HepG2 (cell line): ENCODE results near the gene PXK. TPM values are rescaled to one million over a fixed set of nuclear protein-coding genes. Genes with fewer than 3 reads are reported as not detected.

Experiments
- ATAC-seq: fragments of 200-7000 bp; cut with Tn5 transposase; 3 replicates; pipeline ENCODE4 v1.9.1; 2020; ENCODE audit warnings: mild to moderate bottlenecking, moderate library complexity
- BruUV-seq: library from RNA; stranded (reverse); fragments of 400-500 nt; replicated peaks from 2 replicates; lab custom pipeline; 2021; lab: Mats Ljungman, UMichigan
- CTCF ChIA-PET: fragments of 300-600 bp; formaldehyde crosslinking; extraction: SDS; loops from one replicate; lab custom pipeline; 2021; ENCODE audit warnings: low total read pairs, inconsistent platforms, low intra/inter-chr PET ratio; lab: Yijun Ruan, JAX
- POLR2A ChIA-PET: fragments of 350-600 bp; sonication (Branson Sonifier 250); formaldehyde crosslinking; loops from one replicate; lab custom pipeline; 2020; ENCODE audit warnings: antibody characterized with exemption, inconsistent platforms; lab: Yijun Ruan, JAX
- DNase-seq: peaks from one replicate; pipeline ENCODE4 v3.0.0-alpha.2; 2015; ENCODE audit warnings: low spot score
- FAIRE-seq: peaks from 3 replicates; lab custom pipeline; 2011; peaks lifted over from hg19 to GRCh38; lab: Jason Lieb, UNC
- H2AFZ ChIP-seq: one replicate; pipeline ENCODE4 v1.6.1; 2011; ENCODE audit warnings: low read length, inconsistent platforms
- H3K27ac ChIP-seq: fragments of 300-600 bp; 3 replicates; pipeline ENCODE4 v1.8.0; 2011; ENCODE audit warnings: mixed run types, mild to moderate bottlenecking, mixed read lengths, low read length, inconsistent platforms; ENCODE audit not compliant: insufficient read depth; ENCODE audit errors: extremely low read length
- H3K27me3 ChIP-seq, 2 experiments: fragments of 200-600 bp in 1 of 2; 2 replicates in 1 of 2; 3 replicates in 1 of 2; pipeline versions ENCODE4 v1.6.0 to v1.8.0; 2011; ENCODE audit warnings: low read length in 2 of 2, mild to moderate bottlenecking in 2 of 2, moderate library complexity in 2 of 2, inconsistent platforms in 1 of 2; ENCODE audit not compliant: insufficient read depth in 2 of 2, control insufficient read depth in 1 of 2
- H3K36me3 ChIP-seq, 2 experiments: fragments of 200-600 bp in 1 of 2; replicated peaks in 1 of 2; 2 replicates in 1 of 2; 3 replicates in 1 of 2; pipeline versions ENCODE4 v1.5.1 to v1.8.0; 2011; ENCODE audit warnings: low read length in 2 of 2, inconsistent platforms in 1 of 2; ENCODE audit not compliant: insufficient read depth in 2 of 2, control insufficient read depth in 1 of 2
- H3K4me1 ChIP-seq: 2 replicates; pipeline ENCODE4 v1.5.1; 2012; ENCODE audit warnings: low read length, inconsistent platforms; ENCODE audit not compliant: insufficient read depth
- H3K4me2 ChIP-seq: 2 replicates; pipeline ENCODE4 v1.6.0; 2011; ENCODE audit warnings: low read depth, low read length, inconsistent platforms
- H3K4me3 ChIP-seq, 3 experiments: fragments of 200-600 bp in 1 of 3; sonication (generic), shearing (Covaris generic) in 1 of 3; replicated peaks in 1 of 3; 2 replicates each; pipeline ENCODE4 v1.5.1; 2011 to 2016; ENCODE audit warnings: low read length in 3 of 3, inconsistent platforms in 2 of 3, low read depth in 2 of 3, mild to moderate bottlenecking in 2 of 3, control low read depth in 1 of 3, mixed read lengths in 1 of 3; ENCODE audit not compliant: insufficient read depth in 1 of 3
- H3K79me2 ChIP-seq: one replicate; pipeline ENCODE4 v1.6.1; 2011; ENCODE audit warnings: low read length, inconsistent platforms; ENCODE audit not compliant: insufficient read depth
- H3K9ac ChIP-seq: 2 replicates; pipeline ENCODE4 v1.6.0; 2011; ENCODE audit warnings: mild to moderate bottlenecking, low read depth, low read length, inconsistent platforms; ENCODE audit not compliant: insufficient read depth
- H3K9me3 ChIP-seq: 2 replicates; pipeline ENCODE4 v1.5.1; 2012; ENCODE audit warnings: mild to moderate bottlenecking, low read length
- H4K20me1 ChIP-seq: 2 replicates; pipeline ENCODE4 v1.6.0; 2011; ENCODE audit warnings: inconsistent platforms, mild to moderate bottlenecking, low read length, moderate library complexity; ENCODE audit not compliant: insufficient read depth
- CBFB ChIP-seq: sonication (generic); formaldehyde crosslinking; IDR thresholded peaks from 2 replicates; pipeline ENCODE4 v1.4.0; 2020; ENCODE audit warnings: missing genetic modification reagents
- FOXM1 ChIP-seq: sonication (generic); formaldehyde crosslinking; IDR thresholded peaks from 2 replicates; pipeline ENCODE4 v1.5.0; 2020; ENCODE audit warnings: missing genetic modification reagents
- GZF1 ChIP-seq: sonication (generic); formaldehyde crosslinking; IDR thresholded peaks from 2 replicates; pipeline ENCODE4 v1.5.1; 2020; ENCODE audit warnings: mild to moderate bottlenecking, missing genetic modification reagents
- HNRNPH1 ChIP-seq: fragments of 200-400 bp; formaldehyde crosslinking; optimal IDR thresholded peaks from 2 replicates; pipeline ENCODE3; 2017; ENCODE audit warnings: mild to moderate bottlenecking, low read depth, low read length
- HOXA9 ChIP-seq: sonication (generic); formaldehyde crosslinking; IDR thresholded peaks from 2 replicates; pipeline ENCODE4 v1.8.1; 2022; ENCODE audit warnings: missing genetic modification reagents, mild to moderate bottlenecking, moderate library complexity, borderline replicate concordance
- KAT2B ChIP-seq: fragments of 150-350 bp; IDR thresholded peaks from 2 replicates; pipeline ENCODE4 v1.6.1; 2014; ENCODE audit warnings: low read depth, low read length, borderline replicate concordance
- MBD4 ChIP-seq: IDR thresholded peaks from 2 replicates; pipeline ENCODE4 v1.6.1; 2012; ENCODE audit warnings: low read length, inconsistent platforms, borderline replicate concordance
- NR2F6 ChIP-seq, 2 experiments: IDR thresholded peaks; 2 replicates each; pipeline ENCODE4 v1.6.1; 2016; ENCODE audit warnings: antibody characterized with exemption in 1 of 2, mild to moderate bottlenecking in 1 of 2
- PRMT3 ChIP-seq: sonication (generic); formaldehyde crosslinking; IDR thresholded peaks from 2 replicates; pipeline ENCODE4 v1.8.1; 2022; ENCODE audit warnings: low read depth, mild to moderate bottlenecking, moderate library complexity, missing genetic modification reagents, borderline replicate concordance
- SIN3A ChIP-seq: IDR thresholded peaks from 2 replicates; pipeline ENCODE4 v1.6.1; 2011; ENCODE audit warnings: low read depth, mild to moderate bottlenecking, control low read depth, low read length, borderline replicate concordance
- SOX5 ChIP-seq: IDR thresholded peaks from 2 replicates; pipeline ENCODE4 v1.6.1; 2016; ENCODE audit warnings: borderline replicate concordance
- SRY ChIP-seq: sonication (generic); formaldehyde crosslinking; IDR thresholded peaks from 2 replicates; pipeline ENCODE4 v1.8.0; 2022; ENCODE audit warnings: mild to moderate bottlenecking, missing genetic modification reagents
- TP53 ChIP-seq: sonication (generic); formaldehyde crosslinking; conservative IDR thresholded peaks from 2 replicates; pipeline ENCODE4 v1.4.0; 2020; ENCODE audit warnings: missing genetic modification reagents
- ZBTB7B ChIP-seq: sonication (generic); formaldehyde crosslinking; IDR thresholded peaks from 2 replicates; pipeline ENCODE4 v1.4.0; 2020; ENCODE audit warnings: missing genetic modification reagents
- ZNF138 ChIP-seq: sonication (generic); formaldehyde crosslinking; IDR thresholded peaks from 2 replicates; pipeline ENCODE4 v1.5.0; 2020; ENCODE audit warnings: mild to moderate bottlenecking, low read depth, missing genetic modification reagents
- ZNF569 ChIP-seq: sonication (generic); formaldehyde crosslinking; IDR thresholded peaks from 2 replicates; pipeline ENCODE4 v1.5.0; 2020; ENCODE audit warnings: mild to moderate bottlenecking, missing genetic modification reagents, moderate library complexity, borderline replicate concordance
- ZNF772 ChIP-seq: sonication (generic); formaldehyde crosslinking; IDR thresholded peaks from 2 replicates; pipeline ENCODE4 v1.5.0; 2020; ENCODE audit warnings: mild to moderate bottlenecking, missing genetic modification reagents
- ZSCAN12 ChIP-seq: sonication (generic); formaldehyde crosslinking; IDR thresholded peaks from 2 replicates; pipeline ENCODE4 v1.9.0; 2021; ENCODE audit warnings: mild to moderate bottlenecking, missing genetic modification reagents
- WGBS: methylation state at CpG from one replicate; pipeline ENCODE4 v1.1.6; 2017; ENCODE audit warnings: low lambda C conversion rate; 5-methylcytosine and 5-hydroxymethylcytosine counted together
- in situ Hi-C: cut with HindIII; loops from 2 replicates; pipeline ENCODE4 v1.10.0; 2017; ENCODE audit warnings: low pct_unique_long_range_greater_than_20kb; ENCODE audit not compliant: extremely low pct_ligation_motif_present
- intact Hi-C: fragments of 100-400 bp; cut with micrococcal nuclease; formaldehyde crosslinking; loops from one replicate; pipeline ENCODE4 v1.10.0; 2022; ENCODE audit not compliant: unreplicated experiment
- polyA plus RNA-seq, 8 experiments: library from polyadenylated mRNA; depleted of rRNA in 3 of 8; stranded (reverse) in 7 of 8; unstranded in 1 of 8; fragments of >200 nt; fragmentation: Illumina TruSeq in 4 of 8; extraction: Trizol in 4 of 8; gene quantifications; 2 replicates each; pipeline versions ENCODE4 v1.2.1 to v1.2.3, GENCODE V29; 2011 to 2016; ENCODE audit warnings: low read depth in 4 of 8, missing spikeins in 1 of 8, mixed read lengths in 1 of 8; ENCODE audit not compliant: insufficient read depth in 1 of 8
- total RNA-seq, 5 experiments: library from RNA; depleted of rRNA; stranded (reverse); fragments of >200 nt; fragmentation: Illumina TruSeq; extraction: Trizol; gene quantifications; 2 replicates each; pipeline ENCODE4 v1.2.3, GENCODE V29; 2016; ENCODE audit warnings: low read depth in 1 of 5
- TF ChIP-seq, protein P1 (sequence below): sonication (generic); formaldehyde crosslinking; IDR thresholded peaks from 2 replicates; pipeline ENCODE4 v1.4.0; 2020; ENCODE audit warnings: missing genetic modification reagents, borderline replicate concordance
- TF ChIP-seq, protein P2 (sequence below): sonication (generic); formaldehyde crosslinking; IDR thresholded peaks from 2 replicates; pipeline ENCODE4 v1.4.0; 2020; ENCODE audit warnings: missing genetic modification reagents

PXK gene
- total and polyA plus RNA-seq, 2 of the 13 experiments (the other 11 are each of a cell fraction or from before 2014, with no cell fraction given) = 6.4 to 18.6 TPM

GRCh38 chr3:58383476-58383875 is 50.8 kb downstream of the PXK start:
- TF ChIP-seq, protein P1, sequence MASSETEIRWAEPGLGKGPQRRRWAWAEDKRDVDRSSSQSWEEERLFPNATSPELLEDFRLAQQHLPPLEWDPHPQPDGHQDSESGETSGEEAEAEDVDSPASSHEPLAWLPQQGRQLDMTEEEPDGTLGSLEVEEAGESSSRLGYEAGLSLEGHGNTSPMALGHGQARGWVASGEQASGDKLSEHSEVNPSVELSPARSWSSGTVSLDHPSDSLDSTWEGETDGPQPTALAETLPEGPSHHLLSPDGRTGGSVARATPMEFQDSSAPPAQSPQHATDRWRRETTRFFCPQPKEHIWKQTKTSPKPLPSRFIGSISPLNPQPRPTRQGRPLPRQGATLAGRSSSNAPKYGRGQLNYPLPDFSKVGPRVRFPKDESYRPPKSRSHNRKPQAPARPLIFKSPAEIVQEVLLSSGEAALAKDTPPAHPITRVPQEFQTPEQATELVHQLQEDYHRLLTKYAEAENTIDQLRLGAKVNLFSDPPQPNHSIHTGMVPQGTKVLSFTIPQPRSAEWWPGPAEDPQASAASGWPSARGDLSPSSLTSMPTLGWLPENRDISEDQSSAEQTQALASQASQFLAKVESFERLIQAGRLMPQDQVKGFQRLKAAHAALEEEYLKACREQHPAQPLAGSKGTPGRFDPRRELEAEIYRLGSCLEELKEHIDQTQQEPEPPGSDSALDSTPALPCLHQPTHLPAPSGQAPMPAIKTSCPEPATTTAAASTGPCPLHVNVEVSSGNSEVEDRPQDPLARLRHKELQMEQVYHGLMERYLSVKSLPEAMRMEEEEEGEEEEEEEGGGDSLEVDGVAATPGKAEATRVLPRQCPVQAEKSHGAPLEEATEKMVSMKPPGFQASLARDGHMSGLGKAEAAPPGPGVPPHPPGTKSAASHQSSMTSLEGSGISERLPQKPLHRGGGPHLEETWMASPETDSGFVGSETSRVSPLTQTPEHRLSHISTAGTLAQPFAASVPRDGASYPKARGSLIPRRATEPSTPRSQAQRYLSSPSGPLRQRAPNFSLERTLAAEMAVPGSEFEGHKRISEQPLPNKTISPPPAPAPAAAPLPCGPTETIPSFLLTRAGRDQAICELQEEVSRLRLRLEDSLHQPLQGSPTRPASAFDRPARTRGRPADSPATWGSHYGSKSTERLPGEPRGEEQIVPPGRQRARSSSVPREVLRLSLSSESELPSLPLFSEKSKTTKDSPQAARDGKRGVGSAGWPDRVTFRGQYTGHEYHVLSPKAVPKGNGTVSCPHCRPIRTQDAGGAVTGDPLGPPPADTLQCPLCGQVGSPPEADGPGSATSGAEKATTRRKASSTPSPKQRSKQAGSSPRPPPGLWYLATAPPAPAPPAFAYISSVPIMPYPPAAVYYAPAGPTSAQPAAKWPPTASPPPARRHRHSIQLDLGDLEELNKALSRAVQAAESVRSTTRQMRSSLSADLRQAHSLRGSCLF (CRISPR knock-in tag) = no peak
- TF ChIP-seq PRMT3 (CRISPR knock-in tag) (no peak), FOXM1 (CRISPR knock-in tag) (no peak), SOX5 (CRISPR knock-in tag) (no peak), ZSCAN12 (CRISPR knock-in tag) (no peak), HNRNPH1 (no peak), SIN3A (no peak), KAT2B (no peak), GZF1 (CRISPR knock-in tag) (no peak), MBD4 (no peak), CBFB (CRISPR knock-in tag) (no peak), NR2F6 (IDR thresholded peaks at IDR 0.05) (no peak), NR2F6 (CRISPR knock-in tag; IDR thresholded peaks at IDR 0.05) (no peak), HOXA9 (no peak), ZNF138 (no peak), SRY (no peak), ZNF569 (CRISPR knock-in tag) (no peak), ZBTB7B (CRISPR knock-in tag) (no peak), ZNF772 (CRISPR knock-in tag) (no peak), TP53 (CRISPR knock-in tag) (no peak)
- TF ChIP-seq, protein P2, sequence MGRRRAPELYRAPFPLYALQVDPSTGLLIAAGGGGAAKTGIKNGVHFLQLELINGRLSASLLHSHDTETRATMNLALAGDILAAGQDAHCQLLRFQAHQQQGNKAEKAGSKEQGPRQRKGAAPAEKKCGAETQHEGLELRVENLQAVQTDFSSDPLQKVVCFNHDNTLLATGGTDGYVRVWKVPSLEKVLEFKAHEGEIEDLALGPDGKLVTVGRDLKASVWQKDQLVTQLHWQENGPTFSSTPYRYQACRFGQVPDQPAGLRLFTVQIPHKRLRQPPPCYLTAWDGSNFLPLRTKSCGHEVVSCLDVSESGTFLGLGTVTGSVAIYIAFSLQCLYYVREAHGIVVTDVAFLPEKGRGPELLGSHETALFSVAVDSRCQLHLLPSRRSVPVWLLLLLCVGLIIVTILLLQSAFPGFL (CRISPR knock-in tag) = no peak
- WGBS = 91% methylated on average over 2 of the region's 2 CpGs
- peaks cover 0 to 6% of the 10 kb centered on the region in 2 experiments; a peak in 1 of 5 replicates for H3K36me3 ChIP-seq
- no peaks in the 10 kb centered on the region for H3K79me2 ChIP-seq
- H2AFZ ChIP-seq = no peak overlapping the region
- DNase-seq = no peak
- POLR2A ChIA-PET = no interaction called here
- no peak overlapping the region for H3K27ac ChIP-seq
- ATAC-seq = no peak
- H3K9me3 ChIP-seq = no peaks in the 10 kb centered on the region
- no peaks in the 10 kb centered on the region for H3K4me1 ChIP-seq
- H3K27me3 ChIP-seq = no peaks in the 10 kb centered on the region
- FAIRE-seq = no peak
- no TSS peak for BruUV-seq
- no peak overlapping the region for H3K9ac ChIP-seq
- CTCF ChIA-PET = no interaction called here
- intact Hi-C loops (no loop called here), in situ Hi-C loops (no loop called here)
- H3K4me2 ChIP-seq = no peak overlapping the region
- no peaks in the 10 kb centered on the region for H4K20me1 ChIP-seq
- H3K4me3 ChIP-seq = no peak overlapping the region
